COR-L47 (cell line): ENCODE measurements around the gene KIF5B.
"Not testable (repeated sequence)": the region's sequence is repeated elsewhere in the genome, so short reads cannot be mapped to it uniquely, and the experiment has no call there.

ENCODE experiments used
- DNase-seq: peaks from one replicate; lab custom pipeline; 2025; lab: John Stamatoyannopoulos, UW

Gene KIF5B

GRCh38 chr10:32007026-32007425, 49.2 kb downstream of the KIF5B start:
- no peak for DNase-seq

GRCh38 chr10:32005050-32005449, 51.2 kb downstream of the KIF5B start:
- no peak for DNase-seq

- no peak for DNase-seq
Measured at GRCh38 chr10:32004161-32004591, 52.0 kb downstream of the KIF5B start.

- DNase-seq: no peak
Measured at GRCh38 chr10:32002531-32002930, 53.7 kb downstream of the KIF5B start.

- no peak for DNase-seq
Measured at GRCh38 chr10:32000937-32001336, 55.3 kb downstream of the KIF5B start.

GRCh38 chr10:31999836-32000235, 56.4 kb downstream of the KIF5B start:
- no peak for DNase-seq

- DNase-seq: no peak
Measured at GRCh38 chr10:31999070-31999660, 57.1 kb downstream of the KIF5B start.

- no peak for DNase-seq
Measured at GRCh38 chr10:31994926-31995325, 61.3 kb downstream of the KIF5B start.

- DNase-seq: no peak
Measured at GRCh38 chr10:31990937-31991336, 65.3 kb downstream of the KIF5B start.

- DNase-seq: not testable (repeated sequence)
Measured at GRCh38 chr10:31987786-31988185, 68.4 kb downstream of the KIF5B start.

- no peak for DNase-seq
Measured at GRCh38 chr10:31982111-31982510, 74.1 kb downstream of the KIF5B start.

GRCh38 chr10:31980471-31980870, 75.8 kb downstream of the KIF5B start:
- DNase-seq: no peak

- DNase-seq: not testable (repeated sequence)
Measured at GRCh38 chr10:31979071-31979470, 77.2 kb downstream of the KIF5B start.

- no peak for DNase-seq
Measured at GRCh38 chr10:31978156-31978483, 78.1 kb downstream of the KIF5B start.

GRCh38 chr10:31977440-31978155, 78.6 kb downstream of the KIF5B start:
- no peak for DNase-seq

- DNase-seq: no peak
Measured at GRCh38 chr10:31975157-31975765, 81.0 kb downstream of the KIF5B start.

- DNase-seq: no peak
Measured at GRCh38 chr10:31974434-31975124, 81.6 kb downstream of the KIF5B start.

GRCh38 chr10:31972519-31973041, 83.6 kb downstream of the KIF5B start:
- no peak for DNase-seq

- DNase-seq: not testable (repeated sequence)
Measured at GRCh38 chr10:31969847-31970246, 86.4 kb downstream of the KIF5B start.

- DNase-seq: no peak
Measured at GRCh38 chr10:31963589-31963980, 92.6 kb downstream of the KIF5B start.

GRCh38 chr10:31962826-31963588, 93.2 kb downstream of the KIF5B start:
- no peak for DNase-seq
